Esophagus mucosa (tissue), 1 donor: ENCODE results near the gene PSMB10. TPM values are rescaled to one million over a fixed set of nuclear protein-coding genes. Genes with fewer than 3 reads are reported as not detected.
"Not testable (repeated sequence)": the region's sequence is repeated elsewhere in the genome, so short reads cannot be mapped to it uniquely, and the experiment has no call there.

Experiments used
- ATAC-seq: fragments of 200-7000 bp; cut with Tn5 transposase; one replicate; pipeline ENCODE4 v1.9.1; 2020
- total RNA-seq: library from RNA; stranded (reverse); gene quantifications from one replicate; pipeline ENCODE4 v1.2.4, GENCODE V29; 2023
- donor health status: DM: yes; HTN: yes; CAD: no.

PSMB10 gene
- total RNA-seq = 25.9 TPM

DNA sequence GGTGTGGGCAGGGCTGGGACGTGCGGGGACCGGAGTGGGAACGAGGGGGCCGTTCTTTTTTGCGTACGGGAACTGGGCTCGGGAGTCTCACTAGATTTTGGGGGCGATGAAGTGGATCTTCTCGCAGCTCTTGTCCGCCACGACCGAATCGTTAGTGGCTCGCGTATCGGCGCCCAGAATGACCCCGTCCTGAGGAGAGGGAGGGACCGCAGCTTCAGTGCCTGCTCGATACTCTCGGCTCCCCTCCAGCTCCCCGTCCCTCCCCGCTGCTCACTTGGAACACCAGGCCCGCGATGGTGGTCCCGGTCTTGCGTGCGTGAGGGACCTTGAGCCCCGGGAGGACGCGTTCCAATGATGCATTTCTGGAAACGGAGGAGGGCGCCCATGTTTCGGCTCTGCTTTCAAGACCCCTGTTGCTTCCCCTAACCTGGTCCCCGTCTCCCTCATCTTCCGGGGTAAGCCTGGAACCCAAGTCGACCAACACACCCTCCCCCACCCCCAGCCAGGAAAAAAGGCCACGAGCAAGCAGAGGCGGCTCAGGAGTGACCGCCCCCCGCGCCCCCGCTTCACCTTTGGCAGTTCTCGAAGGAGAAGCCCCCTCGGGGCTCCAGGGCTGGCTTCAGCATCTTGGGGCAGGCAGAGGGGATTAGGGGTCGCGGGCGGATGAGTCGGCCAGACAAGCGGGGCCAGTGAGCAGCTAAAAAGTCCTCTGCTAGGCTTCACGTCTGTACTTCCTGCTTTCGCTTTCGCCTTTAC lies at the start of gene PSMB10:
Gene PSMB10 (minus strand): TSS at position 727 of the 756 bp plus-strand sequence. CDS start 101 bp downstream, at position 626.
- peak; percentile 15 for ATAC-seq

DNA sequence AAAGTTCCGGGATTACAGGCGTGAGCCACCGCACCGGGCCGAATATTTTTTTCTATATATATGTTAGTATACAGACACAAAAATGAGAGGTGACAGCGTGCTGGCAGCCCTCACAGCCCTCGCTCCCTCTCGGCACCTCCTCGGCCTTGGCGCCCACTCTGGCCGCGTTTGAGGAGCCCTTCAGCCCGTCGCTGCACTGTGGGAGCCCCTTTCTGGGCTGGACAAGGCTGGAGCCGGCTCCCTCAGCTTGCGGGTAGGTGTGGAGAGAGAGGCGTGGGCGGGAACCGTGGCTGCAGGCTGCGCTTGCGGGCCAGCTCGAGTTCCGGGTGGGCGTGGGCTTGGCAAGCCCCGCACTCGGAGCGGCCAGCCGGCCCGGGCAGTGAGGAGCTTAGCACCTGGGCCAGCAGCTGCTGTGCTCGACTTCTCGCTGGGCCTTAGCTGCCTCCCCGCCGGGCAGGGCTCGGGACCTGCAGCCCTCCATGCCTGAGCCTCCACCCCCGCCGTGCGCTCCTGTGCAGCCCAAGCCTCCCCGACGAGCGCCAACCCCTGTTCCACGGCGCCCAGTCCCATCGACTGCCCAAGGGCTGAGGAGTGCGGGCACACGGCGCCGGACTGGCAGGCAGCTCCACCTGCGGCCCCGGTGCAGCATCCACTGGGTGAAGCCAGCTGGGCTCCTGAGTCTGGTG lies 45.5 kb upstream of the PSMB10 start:
- ATAC-seq = no peak

DNA sequence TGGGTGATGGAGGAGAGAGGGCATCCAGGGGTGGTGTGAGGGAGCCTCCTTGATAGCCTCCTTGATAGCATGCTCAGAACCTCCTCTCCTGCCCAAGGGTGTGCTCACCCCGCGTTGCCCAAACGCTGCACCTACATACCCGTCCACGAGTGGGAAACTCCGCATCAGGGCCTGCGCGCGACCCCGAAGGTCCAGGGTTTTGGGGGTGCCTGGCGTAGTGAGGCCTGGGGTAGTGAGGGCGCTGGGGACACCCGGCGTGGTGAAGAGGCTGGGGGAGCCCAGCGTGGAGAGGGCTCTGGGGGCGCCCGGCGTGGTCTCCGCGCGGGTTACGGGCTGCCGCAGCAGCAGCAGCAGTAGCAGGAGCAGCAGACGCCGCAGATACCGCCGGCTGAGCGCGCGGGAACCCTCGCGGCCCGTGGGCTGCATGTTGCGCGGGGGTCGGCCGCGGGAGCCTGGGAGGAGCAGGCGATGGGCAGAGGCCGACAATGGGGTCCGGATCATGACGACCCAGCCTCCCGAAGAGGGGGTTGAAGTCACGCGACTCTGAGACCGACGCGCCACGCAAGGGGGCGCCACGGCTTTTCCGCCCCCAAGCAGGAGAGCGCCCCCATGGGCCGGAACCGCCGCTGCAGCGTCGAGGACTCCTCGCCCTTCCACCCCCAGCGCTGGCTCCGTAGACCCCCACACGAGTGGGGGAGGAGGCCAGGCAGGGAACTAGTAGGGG lies 43.5 kb upstream of the PSMB10 start, which contains the start of gene DPEP3:
Gene DPEP3 (minus strand): TSS at position 545 of the 724 bp plus-strand sequence. CDS start 119 bp downstream, at position 426.
- ATAC-seq = no peak

DNA sequence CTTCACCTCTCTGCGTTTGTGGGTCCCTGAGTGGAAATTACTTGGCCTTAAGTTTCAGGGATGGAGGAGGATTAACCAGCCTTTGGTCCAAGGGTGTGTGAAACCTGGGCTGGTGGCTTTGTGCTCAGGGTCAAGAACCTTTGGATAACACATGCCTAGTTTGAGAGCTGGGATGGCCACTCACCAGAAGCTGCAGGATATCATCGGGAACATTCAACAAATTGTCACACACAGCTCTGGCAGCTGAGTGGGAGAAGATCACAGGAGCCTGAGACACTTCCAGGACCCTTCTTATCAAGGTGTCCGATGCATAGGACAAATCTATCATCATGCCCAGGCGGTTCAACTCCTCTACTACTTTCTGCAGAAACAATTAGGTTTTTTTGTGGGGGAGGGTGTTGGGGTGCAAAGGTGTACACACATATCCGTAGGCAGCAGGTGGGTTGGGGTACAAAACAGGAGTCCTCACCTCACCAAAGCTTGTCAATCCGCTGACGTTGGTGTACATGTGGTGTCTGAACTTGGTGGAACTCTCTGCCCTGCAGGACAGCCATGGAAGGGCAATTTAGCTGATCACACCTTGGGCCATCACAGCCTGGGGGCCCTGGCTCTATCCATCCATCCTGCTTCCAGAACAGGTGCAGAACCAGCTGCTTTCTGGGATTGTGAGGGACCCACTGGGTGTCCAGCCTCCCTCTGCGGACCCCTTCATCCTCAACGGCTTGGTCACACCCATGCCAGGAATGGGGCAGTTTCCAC lies 41.0 kb upstream of the PSMB10 start:
- ATAC-seq = no peak

DNA sequence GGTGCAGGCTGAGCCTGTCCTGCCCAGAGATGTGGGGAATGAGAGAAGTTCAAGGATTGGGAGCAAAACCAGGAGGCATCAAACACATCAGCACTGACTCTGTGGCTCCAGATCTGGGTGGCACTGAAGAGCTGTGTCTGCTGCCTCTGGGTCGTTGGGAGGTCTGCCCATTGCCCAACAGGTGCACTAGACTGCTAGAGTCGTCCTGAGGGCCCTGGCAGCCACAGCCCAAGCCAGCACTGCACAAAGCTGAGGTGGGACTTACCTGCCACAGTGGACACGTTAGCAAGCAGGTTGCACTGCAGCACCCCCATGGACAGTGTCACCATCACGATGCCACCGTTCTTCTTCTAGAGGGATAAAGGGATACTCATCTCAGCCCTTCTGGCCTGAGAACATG lies 40.4 kb upstream of the PSMB10 start:
- no peak for ATAC-seq

DNA sequence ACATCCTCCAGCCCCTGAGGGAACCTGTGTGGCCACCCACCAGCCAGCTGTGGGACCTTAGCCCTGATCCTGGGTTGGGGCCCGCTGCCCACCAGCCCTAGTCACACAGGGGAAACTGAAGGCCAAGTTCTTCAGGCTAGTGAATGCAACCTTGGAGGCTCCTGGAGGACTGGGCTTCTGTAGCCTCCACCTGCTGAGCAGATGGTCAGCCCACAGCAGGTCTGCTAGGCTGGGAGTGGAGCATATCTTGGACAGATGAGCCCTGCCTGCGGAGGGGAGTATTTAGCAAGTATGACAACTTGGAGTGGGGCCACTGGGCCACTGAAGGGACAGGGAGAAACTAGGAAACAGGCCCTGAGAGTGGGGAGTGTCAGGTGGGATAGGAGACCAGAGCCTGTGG lies 39.6 kb upstream of the PSMB10 start:
- no peak for ATAC-seq

DNA sequence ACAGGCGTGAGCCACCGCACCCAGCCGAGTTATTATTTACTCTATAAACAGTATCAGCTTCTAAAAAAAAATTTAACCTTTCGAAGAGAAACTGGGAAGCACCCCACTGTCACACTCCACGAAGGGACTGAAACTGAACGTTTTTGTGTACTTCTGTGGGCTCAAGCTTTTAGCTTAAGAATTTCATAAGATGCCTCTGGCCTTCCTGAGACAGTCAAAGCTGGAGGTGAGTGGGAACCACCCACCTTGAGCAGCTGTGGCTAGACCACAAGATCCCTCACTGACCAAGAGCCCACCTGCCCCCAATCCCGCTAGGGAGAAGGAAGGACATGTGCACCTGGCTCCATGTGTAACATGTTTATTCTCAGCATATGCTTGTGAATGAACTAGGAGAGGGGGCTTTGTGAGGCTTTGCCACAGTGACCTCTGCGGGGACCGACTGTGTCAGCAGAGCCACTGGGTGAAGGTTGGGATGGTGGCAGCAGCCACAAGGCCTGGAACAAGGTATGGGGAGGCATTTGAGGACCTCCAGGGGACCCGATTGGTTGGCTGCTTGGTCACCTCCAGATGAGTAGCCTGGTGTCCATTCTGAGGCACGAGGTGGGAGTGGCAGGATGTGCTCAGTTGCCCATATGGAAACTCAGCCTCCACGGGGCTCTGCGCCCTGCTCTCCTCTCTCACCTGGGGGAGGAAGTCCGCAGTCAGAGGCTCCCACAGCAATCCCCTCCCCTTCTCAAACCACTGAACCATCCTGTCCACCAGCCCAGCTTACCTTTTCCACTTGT lies 38.9 kb upstream of the PSMB10 start:
- ATAC-seq = no peak

DNA sequence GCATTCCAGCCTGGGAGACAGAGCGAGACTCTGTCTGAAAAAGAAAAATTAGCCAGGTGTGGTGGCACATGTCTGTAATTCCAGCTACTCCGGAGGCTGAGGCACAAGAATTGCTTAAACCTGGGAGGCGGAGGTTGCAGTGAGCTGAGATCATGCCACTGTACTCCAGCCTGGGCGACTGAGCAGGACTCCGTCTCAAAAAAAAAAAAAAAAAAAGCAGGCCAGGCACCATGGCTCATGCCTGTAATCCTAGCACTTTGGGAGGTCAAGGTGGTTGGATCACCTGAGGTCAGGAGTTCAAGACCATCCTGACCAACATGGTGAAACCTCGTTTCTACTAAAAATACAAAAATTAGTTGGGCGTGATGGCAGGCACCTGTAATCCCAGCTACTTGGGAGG lies 35.6 kb upstream of the PSMB10 start:
- ATAC-seq = not testable (repeated sequence)

DNA sequence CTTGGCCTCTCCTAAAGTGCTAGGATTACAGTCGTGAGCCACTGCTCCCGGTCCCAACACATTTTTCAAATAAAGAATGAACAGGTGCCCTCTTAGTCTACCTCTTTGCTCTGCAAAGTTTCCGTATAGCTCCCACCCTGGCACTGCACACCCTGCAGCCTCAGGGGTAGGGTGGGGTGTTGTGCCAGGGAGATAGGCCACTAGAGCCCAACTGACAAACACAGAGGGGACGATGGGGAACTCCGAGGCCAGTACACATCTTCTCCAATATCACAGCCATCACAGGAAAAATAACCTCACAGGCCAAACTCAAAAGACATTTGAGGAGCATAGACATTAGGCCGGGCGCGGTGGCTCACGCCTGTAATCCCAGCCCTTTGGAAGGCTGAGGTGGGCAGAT lies 34.5 kb upstream of the PSMB10 start:
- no peak for ATAC-seq

DNA sequence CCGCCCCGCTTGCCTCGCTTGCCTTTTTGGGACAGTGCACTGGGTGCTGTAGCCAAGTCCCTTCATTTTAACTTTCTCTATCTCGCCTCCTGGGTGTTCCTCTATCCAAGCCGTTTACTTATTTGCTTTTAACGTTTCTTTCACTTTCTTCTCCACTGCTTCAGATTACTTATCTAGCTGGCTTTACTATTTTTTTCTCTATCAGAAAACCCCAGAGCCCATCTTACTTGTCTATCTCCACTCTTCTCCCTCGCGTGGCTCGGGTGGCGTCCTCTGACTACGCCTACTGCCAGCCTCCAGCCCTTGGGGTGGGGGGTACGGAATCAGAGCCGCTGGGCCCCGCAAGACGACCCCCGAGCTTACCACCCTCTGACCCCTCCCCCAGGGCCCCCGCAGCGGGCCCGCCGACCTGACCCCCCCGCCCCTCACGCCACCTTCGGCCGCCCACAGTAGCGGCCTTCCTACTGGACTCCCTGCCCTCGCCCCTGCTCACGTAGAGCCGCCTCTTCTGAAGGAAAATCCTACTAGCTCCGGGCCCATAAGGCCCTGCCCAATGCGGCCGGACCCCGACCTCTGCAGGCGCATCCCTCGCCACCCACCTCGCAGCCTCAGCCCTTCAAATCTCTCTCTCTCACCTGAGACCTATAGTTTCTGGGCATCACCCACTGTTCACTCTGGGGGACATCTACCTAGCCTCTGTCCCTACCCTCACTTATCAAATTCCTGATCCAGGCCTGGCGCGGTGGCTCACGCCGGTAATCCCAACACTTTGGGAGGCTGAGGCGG lies 32.8 kb upstream of the PSMB10 start:
- ATAC-seq = no peak

DNA sequence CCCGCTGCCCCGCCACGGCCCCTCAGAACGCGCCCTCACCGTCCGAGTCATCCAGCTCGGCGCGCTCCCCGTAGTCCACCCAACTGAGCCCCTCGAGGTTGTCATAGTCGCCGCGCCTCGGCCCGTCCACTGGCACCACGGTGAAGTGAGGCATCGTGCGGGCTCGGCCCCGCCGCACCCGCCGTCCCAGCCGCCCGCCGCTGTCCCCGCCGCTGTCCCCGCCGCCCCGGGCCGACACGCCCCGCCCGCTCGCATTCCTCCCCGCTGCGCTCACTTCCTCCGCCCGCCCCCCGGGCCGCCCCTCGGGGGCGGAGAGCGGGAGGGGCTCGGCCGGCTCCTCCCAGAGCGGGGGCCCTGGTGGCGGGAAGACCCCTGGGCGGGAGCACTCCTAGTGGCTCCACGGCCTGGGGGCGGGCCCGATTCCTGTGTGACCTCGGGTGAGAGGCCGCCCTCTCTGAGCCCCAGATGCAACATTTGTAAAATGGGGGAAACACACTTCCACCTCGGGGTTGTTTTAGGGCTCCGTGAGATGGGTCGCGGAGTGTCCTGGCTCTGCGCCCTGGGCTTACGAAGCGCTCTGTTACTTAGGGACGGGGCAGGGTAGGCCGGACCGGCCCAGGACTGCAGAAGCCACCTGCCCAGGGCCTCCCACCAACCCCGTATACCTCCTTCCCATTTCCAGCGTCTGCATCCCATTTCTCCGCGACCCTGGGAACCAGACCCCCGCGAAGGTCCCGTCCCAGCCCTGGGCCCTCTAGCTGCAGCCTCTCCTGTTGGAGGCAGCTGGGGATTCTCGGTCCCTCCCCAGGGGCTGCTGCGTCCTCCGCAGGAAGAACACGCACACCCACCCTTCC lies 32.0 kb upstream of the PSMB10 start, which contains the start of gene SLC12A4:
Gene SLC12A4 (minus strand): TSS at position 238 of the 854 bp plus-strand sequence. CDS start 84 bp downstream, at position 154.
- ATAC-seq = peak; percentile 81

DNA sequence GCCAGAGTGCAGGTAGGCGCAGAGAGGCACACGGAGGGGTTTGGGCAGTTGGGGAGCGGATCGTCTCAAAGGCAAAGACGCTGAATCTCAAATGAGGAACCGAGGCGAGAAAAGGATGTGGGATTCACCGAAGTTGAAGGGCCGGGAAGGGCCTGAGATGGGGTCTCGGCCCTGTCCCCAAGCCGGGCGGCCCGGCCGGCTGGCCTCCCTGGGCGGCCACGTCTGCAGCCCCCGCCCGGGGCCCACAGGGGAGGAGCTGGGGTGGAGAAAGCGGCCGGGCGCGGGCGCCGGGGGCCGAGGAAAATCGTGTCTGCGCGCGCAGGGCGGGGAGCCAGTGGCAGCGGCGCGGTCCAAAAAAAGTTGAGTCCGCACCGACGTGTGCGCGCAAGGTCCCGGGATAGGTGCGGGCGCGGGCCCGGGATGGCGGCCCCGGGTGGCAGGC lies 31.3 kb upstream of the PSMB10 start:
- ATAC-seq = peak; percentile 10

DNA sequence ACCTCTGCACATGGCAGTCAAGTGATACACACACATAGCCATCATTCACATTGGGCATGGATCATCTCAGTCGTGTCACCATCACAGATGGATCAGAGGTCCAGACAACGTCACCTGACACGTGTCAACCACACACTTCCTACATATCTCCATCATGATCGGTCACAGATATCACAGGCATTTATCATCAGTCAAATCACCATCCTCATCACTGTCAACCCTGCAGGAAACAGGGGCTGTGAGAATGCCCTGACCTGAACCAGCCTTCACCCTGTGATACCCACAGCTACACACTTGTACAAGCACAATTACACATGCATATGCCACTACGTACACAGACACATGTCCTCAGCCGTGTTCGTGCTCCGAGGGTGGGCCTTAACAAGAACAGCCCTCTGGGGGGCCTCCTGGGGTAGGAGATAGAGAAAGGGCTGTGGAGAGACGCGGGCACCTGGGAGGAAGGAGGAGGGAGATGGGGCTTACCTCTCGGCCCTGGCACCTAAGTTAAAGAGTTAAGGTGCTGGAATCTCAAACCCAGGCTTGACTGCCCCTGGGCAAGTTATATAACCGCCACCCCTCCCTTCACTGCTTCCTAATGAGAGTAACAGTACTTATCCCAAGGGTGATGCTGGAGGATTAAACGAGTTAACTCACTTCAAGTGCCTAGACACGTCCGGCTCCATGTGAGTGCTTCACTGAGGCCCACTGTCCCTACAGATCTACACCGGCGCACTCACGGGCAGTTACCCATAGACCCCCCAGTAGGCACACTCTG lies 30.7 kb upstream of the PSMB10 start:
- peak; percentile 9 for ATAC-seq

DNA sequence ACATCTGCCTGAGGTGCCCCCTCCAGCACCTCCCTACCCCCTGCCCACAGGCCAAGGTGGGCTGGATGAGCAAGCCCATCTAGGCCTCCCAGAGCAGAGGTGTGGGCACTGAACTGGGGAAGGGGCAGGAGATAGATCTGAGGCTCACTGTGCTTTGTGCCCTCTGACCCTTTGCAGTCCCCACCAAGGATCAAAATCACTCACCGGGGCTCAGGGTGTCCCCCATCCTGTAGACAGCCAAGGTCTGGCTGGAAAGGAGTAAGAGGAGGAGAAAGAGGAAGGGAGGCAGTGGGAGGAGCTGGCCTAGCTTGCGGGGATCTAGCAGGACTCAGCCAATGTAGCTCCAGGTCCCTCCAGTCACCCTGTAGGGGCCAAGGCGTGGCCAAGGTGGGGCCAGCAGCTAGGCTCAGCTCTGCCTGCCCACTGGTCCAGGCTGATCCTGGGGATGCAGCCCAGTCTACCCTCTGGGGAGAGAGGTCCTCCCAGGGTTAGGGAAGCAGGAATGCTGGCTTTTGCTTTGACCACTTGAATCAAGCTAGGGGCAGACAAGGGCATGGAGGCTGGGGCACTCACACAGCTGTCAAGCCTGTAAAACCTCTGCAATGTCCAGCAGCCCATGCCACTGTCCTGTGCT lies 30.0 kb upstream of the PSMB10 start:
- peak; percentile 16 for ATAC-seq

DNA sequence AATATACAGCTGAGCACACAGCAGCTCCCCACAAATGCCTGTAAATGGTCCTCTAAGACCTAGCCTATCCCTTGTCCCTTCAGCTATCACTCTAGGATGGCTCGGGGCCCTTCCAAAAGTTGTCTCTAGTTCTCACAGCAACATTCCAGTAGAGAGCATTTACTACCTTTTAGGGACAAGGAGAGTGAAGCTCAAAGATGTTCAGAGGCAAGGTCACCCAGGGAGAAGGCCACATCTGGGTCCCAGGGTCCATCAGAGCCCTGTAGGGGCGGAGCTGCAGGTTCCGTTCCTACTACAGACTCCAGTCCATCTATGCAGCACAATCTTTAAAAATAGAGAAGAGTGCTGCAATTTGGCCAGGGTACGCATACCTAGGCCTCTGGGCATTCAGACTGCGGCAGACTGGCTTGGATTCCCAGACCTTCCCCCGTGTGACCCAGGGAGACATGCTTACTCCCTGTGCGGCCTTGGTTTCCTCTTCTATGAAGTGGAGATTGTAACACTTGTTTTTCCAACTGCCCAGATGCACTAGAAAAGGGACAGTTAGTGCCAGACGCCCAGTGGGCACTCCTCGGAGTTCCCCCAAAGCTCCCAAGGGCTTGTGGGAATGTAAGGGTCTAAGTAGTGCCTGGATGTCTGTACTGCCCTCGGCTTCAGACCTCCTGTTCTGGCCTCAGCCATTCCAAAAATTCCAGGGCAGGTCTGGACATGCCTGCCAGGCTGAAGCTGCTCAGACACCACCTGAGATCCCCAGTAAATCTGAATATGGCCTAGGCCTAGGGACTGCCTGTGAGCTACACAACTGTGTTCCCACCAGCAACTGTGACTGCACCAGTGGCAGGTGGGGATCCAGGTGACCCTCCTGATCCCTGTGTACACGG lies 29.3 kb upstream of the PSMB10 start:
- no peak for ATAC-seq

DNA sequence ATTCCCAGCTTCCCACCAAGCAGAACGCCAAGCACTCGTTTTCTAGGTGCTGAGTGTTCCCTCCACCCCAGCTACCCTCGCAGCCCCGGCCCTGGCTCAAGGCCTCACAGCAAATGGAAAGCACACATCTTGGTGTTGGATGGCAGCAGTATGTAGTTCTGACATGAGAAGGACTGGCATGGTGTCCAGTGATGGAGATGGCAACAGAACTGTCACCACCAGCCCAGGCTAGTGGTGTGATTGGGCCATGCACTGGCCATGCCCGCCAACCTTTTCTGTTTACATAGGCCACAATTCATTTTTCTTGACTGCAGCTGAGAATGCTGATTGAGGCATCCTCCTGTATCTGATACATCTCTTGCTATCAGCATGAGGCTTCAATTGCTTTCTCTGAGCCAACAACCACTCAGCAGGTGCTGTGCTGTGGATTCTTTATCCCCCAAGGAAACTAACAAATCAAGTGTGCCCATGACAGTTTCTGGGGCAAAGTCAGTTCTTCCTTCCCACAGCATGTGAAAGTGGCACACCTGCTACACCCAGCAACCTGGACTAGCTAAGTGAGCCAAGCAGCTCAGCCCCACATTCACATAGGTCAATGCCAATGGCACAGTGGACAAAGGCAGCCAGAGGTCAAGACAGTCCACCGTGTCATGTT lies 28.0 kb upstream of the PSMB10 start:
- no peak for ATAC-seq
